WERI-Rb-1 (cell line): ENCODE results near the gene LARGE1.
A peak's percentile ranks its signal among the peaks of the same experiment; 100 is the strongest.

Source experiments
- DNase-seq: peaks from one replicate; pipeline ENCODE4 v3.0.0-alpha.2; 2020
- H3K27ac ChIP-seq: fragments of 250-450 bp; sonication (Bioruptor Pico); 2 replicates; pipeline ENCODE4 v1.5.1; 2020; ENCODE audit warnings: mild to moderate bottlenecking, moderate library complexity
- H3K27me3 ChIP-seq: fragments of 250-450 bp; sonication (Bioruptor Pico); 2 replicates; pipeline ENCODE4 v1.5.1; 2021; ENCODE audit warnings: mild to moderate bottlenecking, low read depth, moderate library complexity; ENCODE audit not compliant: insufficient read depth, severe bottlenecking
- H3K36me3 ChIP-seq: fragments of 250-450 bp; sonication (Bioruptor Pico); 2 replicates; pipeline ENCODE4 v1.5.1; 2020; ENCODE audit warnings: mild to moderate bottlenecking, moderate library complexity
- H3K4me3 ChIP-seq: 2 replicates; pipeline ENCODE4 v1.5.1; 2011; ENCODE audit warnings: low read depth, mild to moderate bottlenecking, control low read depth, low read length
- H3K9me3 ChIP-seq: fragments of 250-450 bp; sonication (Bioruptor Pico); 2 replicates; pipeline ENCODE4 v1.5.1; 2021; ENCODE audit warnings: mild to moderate bottlenecking, moderate library complexity; ENCODE audit not compliant: severe bottlenecking
- CTCF ChIP-seq: IDR thresholded peaks from 2 replicates; pipeline ENCODE4 v1.5.1; 2011; ENCODE audit warnings: low read depth, mild to moderate bottlenecking, control low read depth, inconsistent platforms, low read length

LARGE1 gene

GRCh38 chr22:33848251-33848650, 72.0 kb downstream of the LARGE1 start:
- TF ChIP-seq CTCF = no peak
- Histone ChIP-seq H3K27ac (no peak overlapping the region), H3K27me3 (no peaks in the 10 kb centered on the region), H3K4me3 (no peak overlapping the region), H3K9me3 (no peaks in the 10 kb centered on the region), H3K36me3 (no peaks in the 10 kb centered on the region)
- no peak for DNase-seq

GRCh38 chr22:33844273-33844672, 76.0 kb downstream of the LARGE1 start:
- no peak overlapping the region for H3K4me3 ChIP-seq
- no peaks in the 10 kb centered on the region for H3K9me3 ChIP-seq
- no peak for TF ChIP-seq CTCF
- DNase-seq = no peak
- no peak overlapping the region for H3K27ac ChIP-seq
- no peaks in the 10 kb centered on the region for H3K36me3 ChIP-seq
- no peaks in the 10 kb centered on the region for H3K27me3 ChIP-seq

GRCh38 chr22:33842421-33843094, 77.7 kb downstream of the LARGE1 start:
- Histone ChIP-seq H3K27ac (no peak overlapping the region), H3K9me3 (no peaks in the 10 kb centered on the region), H3K27me3 (no peaks in the 10 kb centered on the region), H3K4me3 (no peak overlapping the region), H3K36me3 (no peaks in the 10 kb centered on the region)
- TF ChIP-seq CTCF = no peak
- DNase-seq = no peak

- no peak for TF ChIP-seq CTCF
- H3K9me3 ChIP-seq = no peaks in the 10 kb centered on the region
- DNase-seq = no peak
- H3K27ac ChIP-seq = no peak overlapping the region
- H3K4me3 ChIP-seq = no peak overlapping the region
- H3K27me3 ChIP-seq = no peaks in the 10 kb centered on the region
- H3K36me3 ChIP-seq = no peaks in the 10 kb centered on the region
Measured at GRCh38 chr22:33842006-33842354, 78.3 kb downstream of the LARGE1 start.

GRCh38 chr22:33841281-33842005, 78.8 kb downstream of the LARGE1 start:
- no peaks in the 10 kb centered on the region for H3K36me3 ChIP-seq
- no peak overlapping the region for H3K27ac ChIP-seq
- no peaks in the 10 kb centered on the region for H3K27me3 ChIP-seq
- H3K4me3 ChIP-seq = no peak overlapping the region
- no peaks in the 10 kb centered on the region for H3K9me3 ChIP-seq
- TF ChIP-seq CTCF = no peak
- peak; percentile 44 for DNase-seq
